Choroid plexus epithelial cell (primary cell): ENCODE measurements around the gene COPS7A.
"Not testable (repeated sequence)": the region's sequence is repeated elsewhere in the genome, so short reads cannot be mapped to it uniquely, and the experiment has no call there.

Experiments
- DNase-seq: peaks from one replicate; pipeline ENCODE4 v3.0.0-alpha.2; 2010; ENCODE audit warnings: low read depth
- H3K4me3 ChIP-seq: 2 replicates; pipeline ENCODE4 v1.5.1; 2011; ENCODE audit warnings: low read depth, mild to moderate bottlenecking, control low read depth, low read length, moderate library complexity
- CTCF ChIP-seq: conservative IDR thresholded peaks from 2 replicates; pipeline ENCODE4 v1.5.1; 2011; ENCODE audit warnings: low read depth, mild to moderate bottlenecking, control low read depth, inconsistent platforms, low read length, moderate library complexity

Gene COPS7A

GRCh38 chr12:6703631-6704030 is 20.2 kb upstream of the COPS7A start:
- no peak overlapping the region for H3K4me3 ChIP-seq
- DNase-seq, result peak; percentile 42
- TF ChIP-seq CTCF, result no peak

DNA sequence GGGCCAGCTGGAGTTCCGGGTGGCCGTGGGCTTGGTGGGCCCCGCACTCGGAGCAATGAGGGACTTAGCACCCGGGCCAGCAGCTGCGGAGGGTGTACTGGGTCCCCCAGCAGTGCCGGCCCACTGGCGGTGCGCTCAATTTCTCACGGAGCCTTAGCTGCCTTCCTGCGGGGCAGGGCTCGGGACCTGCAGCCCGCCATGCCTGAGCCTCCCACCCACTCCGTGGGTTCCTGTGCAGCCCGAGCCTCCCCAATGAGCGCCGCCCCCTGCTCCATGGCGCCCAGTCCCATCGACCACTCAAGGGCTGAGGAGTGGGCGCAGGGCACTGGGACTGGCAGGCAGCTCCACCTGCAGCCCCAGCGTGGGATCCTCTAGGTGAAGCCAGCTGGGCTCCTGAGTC is 15.5 kb upstream of the COPS7A start:
- not testable (repeated sequence) for H3K4me3 ChIP-seq, DNase-seq

DNA sequence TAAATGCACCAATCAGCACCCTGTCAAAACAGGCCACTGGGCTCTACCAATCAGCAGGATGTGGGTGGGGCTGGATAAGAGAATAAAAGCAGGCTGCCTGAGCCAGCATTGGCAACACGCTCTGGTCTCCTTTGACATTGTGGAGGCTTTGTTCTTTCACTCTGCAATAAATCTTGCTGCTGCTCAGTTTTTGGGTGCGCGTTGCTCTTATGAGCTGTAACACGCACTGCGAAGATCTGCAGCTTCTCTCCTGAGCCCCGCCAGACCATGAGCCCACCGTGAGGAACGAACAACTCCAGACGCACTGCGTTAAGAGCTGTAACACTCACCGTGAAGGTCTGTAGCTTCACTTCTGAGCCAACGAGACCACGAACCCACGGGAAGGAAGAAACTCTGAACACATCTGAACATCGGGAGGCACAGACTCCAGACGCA is 14.9 kb upstream of the COPS7A start:
- no peak overlapping the region for H3K4me3 ChIP-seq
- no peak for TF ChIP-seq CTCF
- no peak for DNase-seq

DNA sequence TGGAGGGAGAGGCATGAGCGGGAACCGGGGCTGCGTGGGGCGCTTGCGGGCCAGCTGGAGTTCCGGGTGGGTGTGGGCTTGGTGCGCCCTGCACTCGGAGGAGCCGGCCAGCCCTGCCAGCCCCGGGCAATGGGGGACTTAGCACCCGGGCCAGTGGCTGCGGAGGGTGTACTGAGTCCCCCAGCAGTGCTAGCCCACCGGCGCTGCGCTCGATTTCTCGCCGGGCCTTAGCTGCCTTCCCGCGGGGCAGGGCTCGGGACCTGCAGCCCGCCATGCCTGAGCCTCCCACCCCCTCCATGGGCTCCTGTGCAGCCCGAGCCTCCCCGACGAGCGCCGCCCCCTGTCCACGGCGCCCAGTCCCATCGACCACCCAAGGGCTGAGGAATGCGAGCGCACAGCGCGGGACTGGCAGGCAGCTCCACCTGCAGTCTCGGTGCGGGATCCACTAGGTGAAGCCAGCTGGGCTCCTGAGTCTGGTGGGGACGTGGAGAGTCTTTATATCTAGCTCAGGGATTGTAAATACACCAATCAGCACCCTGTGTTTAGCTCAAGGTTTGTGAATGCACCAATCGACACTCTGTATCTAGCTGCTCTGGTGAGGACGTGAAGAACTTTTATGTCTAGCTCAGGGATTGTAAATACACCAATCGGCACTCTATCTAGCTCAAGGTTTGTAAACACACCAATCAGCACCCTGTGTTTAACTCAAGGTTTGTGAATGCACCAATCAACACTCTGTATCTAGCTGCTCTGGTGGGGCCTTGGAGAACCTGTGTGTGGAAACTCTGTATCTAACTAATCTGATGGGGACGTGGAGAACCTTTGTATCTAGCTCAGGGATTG is 7.6 kb upstream of the COPS7A start:
- DNase-seq, H3K4me3 ChIP-seq: not testable (repeated sequence)

DNA sequence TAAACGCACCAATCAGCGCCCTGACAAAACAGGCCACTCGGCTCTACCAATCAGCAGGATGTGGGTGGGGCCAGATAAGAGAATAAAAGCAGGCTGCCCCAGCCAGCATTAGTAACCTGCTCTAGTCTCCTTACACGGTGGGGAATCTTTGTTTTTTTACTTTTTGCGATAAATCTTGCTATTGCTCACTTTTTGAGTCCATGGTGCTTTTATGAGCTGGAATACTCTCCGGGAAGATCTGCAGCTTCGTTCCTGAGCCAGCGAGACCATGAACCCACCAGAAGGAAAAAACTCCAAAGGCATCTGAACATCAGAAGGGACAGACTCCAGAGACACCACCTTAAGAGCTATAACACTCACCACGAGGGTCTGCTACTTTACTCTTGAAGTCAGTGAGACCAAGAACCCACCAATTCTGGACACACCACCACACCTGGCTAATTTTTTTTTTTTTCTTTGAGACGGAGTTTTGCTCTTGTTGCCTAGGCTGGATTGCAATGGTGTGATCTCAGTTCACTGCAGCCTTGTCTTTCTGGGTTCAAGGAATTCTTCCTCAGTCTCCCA is 6.9 kb upstream of the COPS7A start:
- no peak for TF ChIP-seq CTCF
- no peak overlapping the region for H3K4me3 ChIP-seq
- no peak for DNase-seq

DNA sequence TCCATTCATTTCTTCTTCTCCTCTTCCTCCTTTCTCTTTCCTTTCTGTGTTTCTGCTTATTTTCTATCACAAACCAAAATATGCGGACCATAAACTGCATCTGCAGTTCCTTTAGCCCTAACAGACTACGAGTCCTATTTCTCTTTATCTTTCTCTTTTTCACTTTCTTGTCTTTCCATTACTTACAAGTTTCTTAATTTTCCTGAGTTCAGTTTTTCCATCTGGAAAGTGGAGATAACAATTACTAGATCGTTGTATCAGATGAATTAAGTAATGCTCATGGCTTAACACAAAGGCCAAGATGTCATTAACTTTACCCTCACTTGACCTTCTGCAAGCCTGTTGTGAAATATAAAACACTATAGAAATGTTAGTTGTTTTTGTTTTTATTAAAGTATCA is 983 bp upstream of the COPS7A start:
- H3K4me3 ChIP-seq, result no peak overlapping the region
- TF ChIP-seq CTCF, result no peak
- no peak for DNase-seq

DNA sequence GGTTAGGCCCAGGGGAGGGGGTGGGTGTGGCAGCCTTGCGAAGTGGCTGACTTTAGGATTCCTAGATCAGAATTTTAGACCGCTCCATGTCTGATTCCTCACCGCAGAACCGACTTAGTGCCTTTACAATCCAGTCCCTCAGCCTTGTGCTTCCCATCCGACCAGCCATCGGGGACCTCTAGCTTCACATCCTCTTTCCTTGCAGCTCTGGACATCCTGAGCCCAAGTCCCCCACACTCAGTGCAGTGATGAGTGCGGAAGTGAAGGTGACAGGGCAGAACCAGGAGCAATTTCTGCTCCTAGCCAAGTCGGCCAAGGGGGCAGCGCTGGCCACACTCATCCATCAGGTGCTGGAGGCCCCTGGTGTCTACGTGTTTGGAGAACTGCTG is 557 bp downstream of the COPS7A start:
- no peak for DNase-seq
- peak overlapping the region; percentile 81 for H3K4me3 ChIP-seq
- no peak for TF ChIP-seq CTCF

DNA sequence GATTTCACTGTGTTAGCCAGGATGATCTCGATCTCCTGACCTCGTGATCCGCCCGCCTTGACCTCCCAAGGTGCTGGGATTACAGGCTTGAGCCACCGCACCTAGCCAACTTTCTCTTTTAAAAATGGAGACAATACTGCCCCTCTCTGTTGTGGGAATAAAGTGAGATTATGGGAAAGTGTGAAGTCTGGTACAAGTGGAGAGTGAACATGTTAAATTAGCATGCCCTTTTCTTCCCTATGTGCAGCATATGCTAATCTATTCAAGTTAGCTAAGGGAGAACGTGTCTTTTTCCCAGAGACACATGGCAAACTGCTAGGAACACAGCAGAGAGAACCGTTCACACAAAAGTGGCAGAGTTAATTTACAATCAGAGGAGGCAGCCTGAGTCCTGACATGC is 1.5 kb downstream of the COPS7A start:
- no peak for DNase-seq
- no peak overlapping the region for H3K4me3 ChIP-seq
- no peak for TF ChIP-seq CTCF
